Measurements from ENCODE around the gene FHIT. TPM values are rescaled to one million over a fixed set of nuclear protein-coding genes. Genes with fewer than 3 reads are reported as not detected.

FHIT gene
- total and polyA plus RNA-seq, 2 of the 4 experiments (the other 2 are of a cell fraction) = 0.07 TPM; not detected in 1

DNA sequence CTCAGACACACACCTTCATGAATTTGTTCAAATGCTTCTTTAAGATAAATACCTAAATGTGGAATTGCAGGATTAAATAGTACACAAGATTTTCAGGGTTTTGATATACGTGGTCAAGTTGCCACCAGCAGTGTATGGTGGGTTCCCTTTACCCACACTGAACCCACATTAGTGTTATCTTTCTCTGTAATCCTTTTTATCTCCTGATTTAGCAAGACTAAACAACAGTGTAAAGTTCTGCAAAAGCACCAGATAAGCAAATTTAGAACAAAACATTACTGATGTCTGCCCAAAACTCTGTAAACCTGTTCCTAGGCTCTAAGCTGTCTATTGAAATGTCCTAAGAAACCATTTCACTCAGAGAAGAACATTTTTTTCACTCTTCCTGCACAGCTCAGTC lies 352.9 kb downstream of the FHIT start:
- in situ Hi-C loops (cut with MboI; ENCODE audit: low sequenced_read_pairs) = no loop called here
- no peak overlapping the region for H2AK5ac ChIP-seq (ENCODE audit: low read depth, low read length)
- CTCF ChIA-PET = interaction anchor here (0.5 to 1.5 kb wide), 2 partner anchors 16 to 64 kb away, joined by 3 to 4 read pairs; no protein-coding TSS in a partner anchor

More for the DNA sequence above, 352.9 kb downstream of the FHIT start:
- Histone ChIP-seq H4K91ac (ENCODE audit: insufficient read depth, low read depth, low read length) (no peak overlapping the region), H3K18ac (ENCODE audit: low read depth, low read length) (no peak overlapping the region), H3K56ac (ENCODE audit: extremely low read depth, insufficient read depth, low read length) (no peak overlapping the region), H2AK9ac (replicated peaks; ENCODE audit: low read depth, low read length, poor library complexity) (no peak overlapping the region), H3K4me2 (ENCODE audit: low read depth, low read length) (no peak overlapping the region), H3K23ac (ENCODE audit: low read depth, low read length) (no peak overlapping the region), H3K36me3 (ENCODE audit: control insufficient read depth, insufficient read depth, low read length) (no peaks in the 10 kb centered on the region), H3K9me3 (ENCODE audit: control insufficient read depth, insufficient read depth, low read length) (no peaks in the 10 kb centered on the region; the same call in 1 of the 2 replicates), H3K79me1 (ENCODE audit: low read depth in 1 of 2, low read length in 2 of 2) (no peaks in the 10 kb centered on the region), H3K27me3 (ENCODE audit: control insufficient read depth, insufficient read depth, low read length) (no peaks in the 10 kb centered on the region), H3K4me3 (ENCODE audit: insufficient read depth, low read depth, low read length) (no peak overlapping the region), H3K4me1 (ENCODE audit: control insufficient read depth, insufficient read depth, low read length) (no peaks in the 10 kb centered on the region), H4K8ac (ENCODE audit: low read depth in 2 of 2, low read length in 2 of 2) (no peak overlapping the region), H2BK120ac (ENCODE audit: low read depth, low read length) (no peak overlapping the region), H3K4ac (ENCODE audit: low read depth, low read length) (no peak overlapping the region), H2BK15ac (ENCODE audit: low read depth, low read length) (no peak overlapping the region), H3K27ac (ENCODE audit: insufficient read depth, low read length) (no peak overlapping the region), H3K9me1 (ENCODE audit: insufficient read depth, low read length) (no peaks in the 10 kb centered on the region), H2BK20ac (ENCODE audit: low read depth, low read length) (no peak overlapping the region), H4K5ac (ENCODE audit: low read depth, low read length) (no peak overlapping the region), H3K14ac (replicated peaks; ENCODE audit: low read depth, low read length) (no peak overlapping the region), H2AFZ (replicated peaks; ENCODE audit: low read length, poor library complexity) (no peak overlapping the region), H3K9ac (ENCODE audit: low read depth, low read length) (no peak overlapping the region), H4K20me1 (ENCODE audit: insufficient read depth, low read length) (no peaks in the 10 kb centered on the region), H2BK5ac (ENCODE audit: low read depth, low read length, poor library complexity, severe bottlenecking) (no peak overlapping the region)
- ATAC-seq (ENCODE audit: low read depth) (no peak), DNase-seq (no peak)
- TF ChIP-seq CEBPB (IDR thresholded peaks at IDR 0.05; ENCODE audit: low read depth, low read length) (no peak), MAFK (IDR thresholded peaks at IDR 0.05; ENCODE audit: low read depth, low read length) (no peak), CTCF (conservative IDR thresholded peaks at IDR 0.05; ENCODE audit: low read depth, low read length) (no peak), BHLHE40 (IDR thresholded peaks at IDR 0.05; ENCODE audit: low read depth, low read length) (no peak)
- TF ChIP-seq, protein P1, sequence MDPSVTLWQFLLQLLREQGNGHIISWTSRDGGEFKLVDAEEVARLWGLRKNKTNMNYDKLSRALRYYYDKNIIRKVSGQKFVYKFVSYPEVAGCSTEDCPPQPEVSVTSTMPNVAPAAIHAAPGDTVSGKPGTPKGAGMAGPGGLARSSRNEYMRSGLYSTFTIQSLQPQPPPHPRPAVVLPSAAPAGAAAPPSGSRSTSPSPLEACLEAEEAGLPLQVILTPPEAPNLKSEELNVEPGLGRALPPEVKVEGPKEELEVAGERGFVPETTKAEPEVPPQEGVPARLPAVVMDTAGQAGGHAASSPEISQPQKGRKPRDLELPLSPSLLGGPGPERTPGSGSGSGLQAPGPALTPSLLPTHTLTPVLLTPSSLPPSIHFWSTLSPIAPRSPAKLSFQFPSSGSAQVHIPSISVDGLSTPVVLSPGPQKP (IDR thresholded peaks at IDR 0.05; ENCODE audit: borderline replicate concordance, low read depth, low read length) = no peak
- WGBS, 2 experiments (ENCODE audit: extremely low coverage in 2 of 2, insufficient read length in 1 of 2) = no CpG with 5 or more reads among the region's 1 CpG
- dilution Hi-C loops (cut with HindIII; ENCODE audit: low sequenced_read_pairs, unreplicated experiment) (no loop called here), intact Hi-C loops (cut with micrococcal nuclease) (no loop called here)
- POLR2A ChIA-PET (ENCODE audit: unreplicated experiment) = no interaction called here
- BruUV-seq (replicated peaks) = no TSS peak
